ENCODE data around the gene CPLANE2. TPM values are rescaled to one million over a fixed set of nuclear protein-coding genes. Genes with fewer than 3 reads are reported as not detected.
"Not testable (repeated sequence)": the region's sequence is repeated elsewhere in the genome, so short reads cannot be mapped to it uniquely, and the experiment has no call there.

CPLANE2 gene
- total RNA-seq, 1 experiment from 2014 or later = 4.5 TPM

- H3F3A ChIP-seq (ENCODE audit: insufficient read depth, low read depth) = no peaks in the 10 kb centered on the region
- POLR2A ChIA-PET (ENCODE audit: unreplicated experiment) = interaction anchor here (0.7 kb wide), 2 partner anchors 92 to 661 kb away, joined by 3 to 8 read pairs; no protein-coding TSS in a partner anchor
- H2AFZ ChIP-seq = no peak overlapping the region
- no TSS peak for BruUV-seq (replicated peaks)
- no peaks in the 10 kb centered on the region for H3K79me2 ChIP-seq (ENCODE audit: low read depth)
- no peaks in the 10 kb centered on the region for H4K20me1 ChIP-seq (ENCODE audit: insufficient read depth)
- 0 out of 2 replicates have a peak, but pooled peaks cover 6% of the 10 kb centered on the region for H3K4me1 ChIP-seq (replicated peaks; ENCODE audit: insufficient read depth)
- H3K27ac ChIP-seq = no peak overlapping the region
- CTCF ChIA-PET = interaction anchor here (0.6 to 1.2 kb wide), 3 partner anchors 12 to 182 kb away, joined by 3 to 5 read pairs (median 3); no protein-coding TSS in a partner anchor
- H3K4me3 ChIP-seq = no peak overlapping the region
- no peaks in the 10 kb centered on the region for H3K9me2 ChIP-seq (ENCODE audit: insufficient read depth)
- no peak overlapping the region for H3K4me2 ChIP-seq
- peak in 1 of 2 experiments; percentile 20 for DNase-seq
- H3K27me3 ChIP-seq (ENCODE audit: insufficient read depth, low read depth) = no peaks in the 10 kb centered on the region
- no peaks in the 10 kb centered on the region for H3K36me3 ChIP-seq (ENCODE audit: low read depth)
- TF ChIP-seq EZH2 (IDR thresholded peaks at IDR 0.05; ENCODE audit: low read depth) = no peak
- TF ChIP-seq CTCF (conservative IDR thresholded peaks at IDR 0.05) = no peak
- intact Hi-C loops (cut with micrococcal nuclease; ENCODE audit: unreplicated experiment) = no loop called here
- no peaks in the 10 kb centered on the region for H3K9me3 ChIP-seq (ENCODE audit: insufficient read depth, low read depth)
Measured at GRCh38 chr1:16260814-16261213, 23.8 kb upstream of the CPLANE2 start.

- Histone ChIP-seq H3K79me2 (ENCODE audit: low read depth) (no peaks in the 10 kb centered on the region), H3K4me1 (replicated peaks; ENCODE audit: insufficient read depth) (0 out of 2 replicates have a peak, but pooled peaks cover 6% of the 10 kb centered on the region), H3K27me3 (ENCODE audit: insufficient read depth, low read depth) (no peaks in the 10 kb centered on the region), H2AFZ (no peak overlapping the region), H3K4me3 (no peak overlapping the region), H3K27ac (no peak overlapping the region), H3F3A (ENCODE audit: insufficient read depth, low read depth) (no peaks in the 10 kb centered on the region), H3K9me3 (ENCODE audit: insufficient read depth, low read depth) (no peaks in the 10 kb centered on the region), H3K36me3 (ENCODE audit: low read depth) (no peaks in the 10 kb centered on the region), H3K9me2 (ENCODE audit: insufficient read depth) (no peaks in the 10 kb centered on the region), H3K4me2 (no peak overlapping the region), H4K20me1 (ENCODE audit: insufficient read depth) (no peaks in the 10 kb centered on the region)
- ChIA-PET POLR2A (ENCODE audit: unreplicated experiment) (no interaction called here), CTCF (no interaction called here)
- TF ChIP-seq EZH2 (IDR thresholded peaks at IDR 0.05; ENCODE audit: low read depth) = no peak
- TF ChIP-seq CTCF (conservative IDR thresholded peaks at IDR 0.05) = no peak
- BruUV-seq (replicated peaks) = no TSS peak
- no peak for DNase-seq
- intact Hi-C loops (cut with micrococcal nuclease; ENCODE audit: unreplicated experiment) = no loop called here
Measured at GRCh38 chr1:16258591-16259135, 21.7 kb upstream of the CPLANE2 start.

DNA sequence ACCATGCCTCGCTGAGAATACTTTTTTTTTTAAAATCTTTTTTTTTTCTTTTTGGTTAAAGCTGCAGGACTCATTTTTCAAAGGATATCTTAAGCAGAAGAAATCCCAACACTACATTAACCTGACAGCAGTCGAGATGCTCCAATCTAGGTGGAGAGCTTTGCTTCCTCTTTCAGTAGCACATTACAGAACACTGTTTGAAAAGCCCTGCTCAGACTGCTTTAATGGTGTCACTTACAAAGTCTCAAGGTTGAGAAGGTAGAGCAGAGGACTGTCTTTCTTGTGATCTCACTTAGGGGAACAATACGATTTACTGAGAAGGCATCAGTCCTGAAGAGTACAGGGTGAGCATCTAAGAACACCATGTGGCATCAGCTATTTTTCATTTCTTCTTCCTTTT lies 21.0 kb upstream of the CPLANE2 start:
- Histone ChIP-seq H3F3A (ENCODE audit: insufficient read depth, low read depth) (no peaks in the 10 kb centered on the region), H3K4me3 (no peak overlapping the region), H3K9me2 (ENCODE audit: insufficient read depth) (no peaks in the 10 kb centered on the region), H3K4me2 (no peak overlapping the region), H3K79me2 (ENCODE audit: low read depth) (no peaks in the 10 kb centered on the region), H3K36me3 (ENCODE audit: low read depth) (no peaks in the 10 kb centered on the region), H3K4me1 (replicated peaks; ENCODE audit: insufficient read depth) (0 out of 2 replicates have a peak, but pooled peaks cover 6% of the 10 kb centered on the region), H2AFZ (no peak overlapping the region), H3K27ac (no peak overlapping the region), H3K9me3 (ENCODE audit: insufficient read depth, low read depth) (no peaks in the 10 kb centered on the region), H4K20me1 (ENCODE audit: insufficient read depth) (no peaks in the 10 kb centered on the region), H3K27me3 (ENCODE audit: insufficient read depth, low read depth) (no peaks in the 10 kb centered on the region)
- POLR2A ChIA-PET (ENCODE audit: unreplicated experiment) = interaction anchor here (0.6 kb wide), 1 partner anchor 1119 kb away, joined by 3 read pairs; no protein-coding TSS in a partner anchor
- no peak for DNase-seq
- no peak for TF ChIP-seq CTCF (conservative IDR thresholded peaks at IDR 0.05)
- no TSS peak for BruUV-seq (replicated peaks)
- intact Hi-C loops (cut with micrococcal nuclease; ENCODE audit: unreplicated experiment) = no loop called here
- CTCF ChIA-PET = no interaction called here

DNA sequence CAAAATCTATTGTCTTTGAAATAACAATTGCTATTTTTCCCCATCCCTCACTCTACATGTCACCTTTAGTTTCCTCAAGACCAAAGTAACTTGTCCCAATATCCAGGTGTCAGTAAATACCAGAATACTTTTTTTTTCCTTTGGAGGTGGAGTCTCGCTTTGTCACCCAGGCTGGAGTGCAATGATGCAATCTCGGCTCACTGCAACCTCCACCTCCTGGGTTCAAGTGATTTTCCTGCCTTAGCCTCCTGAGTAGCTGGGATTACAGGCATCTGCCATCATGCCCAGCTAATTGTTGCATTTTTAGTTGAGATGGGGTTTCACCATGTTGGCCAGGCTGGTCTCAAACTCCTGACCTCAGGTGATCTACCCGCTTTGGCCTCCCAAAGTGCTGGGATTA lies 20.6 kb upstream of the CPLANE2 start:
- H2AFZ ChIP-seq; H3K4me1 ChIP-seq (replicated peaks; ENCODE audit: insufficient read depth); H4K20me1 ChIP-seq (ENCODE audit: insufficient read depth); H3K4me3 ChIP-seq; H3K9me3 ChIP-seq (ENCODE audit: insufficient read depth, low read depth); CTCF ChIA-PET; H3K27me3 ChIP-seq (ENCODE audit: insufficient read depth, low read depth); DNase-seq; H3F3A ChIP-seq (ENCODE audit: insufficient read depth, low read depth); BruUV-seq (replicated peaks); H3K27ac ChIP-seq; intact Hi-C loops (cut with micrococcal nuclease; ENCODE audit: unreplicated experiment); H3K79me2 ChIP-seq (ENCODE audit: low read depth); H3K36me3 ChIP-seq (ENCODE audit: low read depth); H3K9me2 ChIP-seq (ENCODE audit: insufficient read depth); H3K4me2 ChIP-seq: not testable (repeated sequence)
- POLR2A ChIA-PET (ENCODE audit: unreplicated experiment) = interaction anchor here (0.6 kb wide), 1 partner anchor 1120 kb away, joined by 3 read pairs; no protein-coding TSS in a partner anchor
